ENCODE measurements around the gene SPTY2D1. TPM values are rescaled to one million over a fixed set of nuclear protein-coding genes. Genes with fewer than 3 reads are reported as not detected.
"Not testable (repeated sequence)": the region's sequence is repeated elsewhere in the genome, so short reads cannot be mapped to it uniquely, and the experiment has no call there.

SPTY2D1 gene
- polyA plus RNA-seq, 1 experiment: 18.6 TPM

- no peaks in the 10 kb centered on the region for H3K27me3 ChIP-seq (ENCODE audit: control insufficient read depth, insufficient read depth, low read length)
- ChIA-PET POLR2A (no interaction called here), CTCF (no interaction called here)
- no peak for DNase-seq (ENCODE audit: low read depth, low spot score)
- H3K4me3 ChIP-seq (ENCODE audit: low read depth, low read length): no peak overlapping the region
- TF ChIP-seq CTCF (IDR thresholded peaks at IDR 0.05; ENCODE audit: low read depth, low read length): no peak
- H3K27ac ChIP-seq (ENCODE audit: low read depth, low read length): no peak overlapping the region
- no peaks in the 10 kb centered on the region for H3K9me3 ChIP-seq (ENCODE audit: control insufficient read depth, insufficient read depth, low read length)
These were observed 37.1 kb upstream of the SPTY2D1 start for GRCh38 chr11:18671246-18671645.

- ChIA-PET POLR2A (no interaction called here), CTCF (interaction anchor here (1.5 kb wide), 1 partner anchor 52 kb away, joined by 3 read pairs; no protein-coding TSS in a partner anchor)
- Histone ChIP-seq H3K27me3 (ENCODE audit: control insufficient read depth, insufficient read depth, low read length) (no peaks in the 10 kb centered on the region), H3K4me3 (ENCODE audit: low read depth, low read length) (no peak overlapping the region), H3K27ac (ENCODE audit: low read depth, low read length) (no peak overlapping the region), H3K9me3 (ENCODE audit: control insufficient read depth, insufficient read depth, low read length) (no peaks in the 10 kb centered on the region)
- DNase-seq (ENCODE audit: low read depth, low spot score): no peak
- no peak for TF ChIP-seq CTCF (IDR thresholded peaks at IDR 0.05; ENCODE audit: low read depth, low read length)
These were observed 35.6 kb upstream of the SPTY2D1 start for GRCh38 chr11:18669711-18670110.

- no peaks in the 10 kb centered on the region for H3K9me3 ChIP-seq (ENCODE audit: control insufficient read depth, insufficient read depth, low read length)
- ChIA-PET CTCF (interaction anchor here (1.5 kb wide), 1 partner anchor 53 kb away, joined by 3 read pairs; no protein-coding TSS in a partner anchor), POLR2A (no interaction called here)
- no peaks in the 10 kb centered on the region for H3K27me3 ChIP-seq (ENCODE audit: control insufficient read depth, insufficient read depth, low read length)
- H3K27ac ChIP-seq (ENCODE audit: low read depth, low read length): no peak overlapping the region
- no peak for DNase-seq (ENCODE audit: low read depth, low spot score)
- no peak overlapping the region for H3K4me3 ChIP-seq (ENCODE audit: low read depth, low read length)
- no peak for TF ChIP-seq CTCF (IDR thresholded peaks at IDR 0.05; ENCODE audit: low read depth, low read length)
These were observed 35.1 kb upstream of the SPTY2D1 start for GRCh38 chr11:18669219-18669596.

- ChIA-PET POLR2A (no interaction called here), CTCF (interaction anchor here (0.5 to 1.5 kb wide), 2 partner anchors 16 to 54 kb away, joined by 3 read pairs; no protein-coding TSS in a partner anchor)
- no peaks in the 10 kb centered on the region for H3K9me3 ChIP-seq (ENCODE audit: control insufficient read depth, insufficient read depth, low read length)
- no peak overlapping the region for H3K4me3 ChIP-seq (ENCODE audit: low read depth, low read length)
- H3K27ac ChIP-seq (ENCODE audit: low read depth, low read length): no peak overlapping the region
- DNase-seq (ENCODE audit: low read depth, low spot score): no peak
- H3K27me3 ChIP-seq (ENCODE audit: control insufficient read depth, insufficient read depth, low read length): no peaks in the 10 kb centered on the region
- TF ChIP-seq CTCF (IDR thresholded peaks at IDR 0.05; ENCODE audit: low read depth, low read length): no peak
These were observed 34.0 kb upstream of the SPTY2D1 start for GRCh38 chr11:18668131-18668530.

GRCh38 chr11:18665353-18665872, 31.3 kb upstream of the SPTY2D1 start:
- CTCF ChIA-PET: interaction anchor here (0.6 kb wide), 1 partner anchor 13 kb away, joined by 4 read pairs; no protein-coding TSS in a partner anchor
- H3K4me3 ChIP-seq (ENCODE audit: low read depth, low read length); H3K27me3 ChIP-seq (ENCODE audit: control insufficient read depth, insufficient read depth, low read length); H3K9me3 ChIP-seq (ENCODE audit: control insufficient read depth, insufficient read depth, low read length); H3K27ac ChIP-seq (ENCODE audit: low read depth, low read length); DNase-seq (ENCODE audit: low read depth, low spot score); POLR2A ChIA-PET: not testable (repeated sequence)
